T-helper 2 cell treated with Interferon-gamma antibody and Interleukin-4, amounts not matched to agents 100 ng/mL and 5 ng/mL, for 36 hours (primary cell): ENCODE measurements around the gene EEF2K. TPM values are rescaled to one million over a fixed set of nuclear protein-coding genes. Genes with fewer than 3 reads are reported as not detected.
"Not testable (repeated sequence)": the region's sequence is repeated elsewhere in the genome, so short reads cannot be mapped to it uniquely, and the experiment has no call there.

ENCODE experiments used
- intact Hi-C: fragments of 100-400 bp; cut with micrococcal nuclease; formaldehyde crosslinking; loops from one replicate; pipeline ENCODE4 v1.15.1; 2023
- total RNA-seq: library from RNA; stranded (reverse); gene quantifications from 2 replicates; pipeline ENCODE4 v1.2.3, GENCODE V29; 2022

The EEF2K gene
- total RNA-seq, result 30.7 and 31.2 TPM in 2 replicates

- intact Hi-C loops, result loop anchor here (1.0 to 5.0 kb wide), 4 partner anchors 11 to 91 kb away; partner anchors contain the start of gene POLR3E
Observed at GRCh38 chr16:22206013-22206841, at the start of gene EEF2K. Gene EEF2K (plus strand): TSS chr16:22206278. CDS start chr16:22225730, 19,452 bp downstream.

DNA sequence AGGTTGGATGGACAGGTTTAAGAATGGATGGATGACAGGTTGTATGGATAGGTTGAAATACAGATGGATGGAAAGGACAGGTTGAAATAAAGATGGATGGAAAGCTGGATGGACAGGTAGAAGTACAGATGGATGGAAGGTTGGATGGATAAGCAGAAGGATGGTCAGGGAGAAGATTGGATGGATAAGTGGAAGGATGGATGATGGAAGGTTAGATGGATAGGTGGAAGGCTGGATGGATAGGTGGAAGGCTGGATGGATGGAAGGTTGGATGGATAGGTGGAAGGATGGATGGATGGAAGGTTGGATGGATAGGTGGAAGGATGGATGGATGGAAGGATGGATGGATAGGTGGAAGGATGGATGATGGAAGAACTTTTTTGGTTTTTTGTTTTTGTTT lies 44.7 kb upstream of the EEF2K start:
- intact Hi-C loops, result no loop called here

GRCh38 chr16:22161999-22162655 lies 44.0 kb upstream of the EEF2K start, which contains the start of gene SDR42E2:
Gene SDR42E2 (plus strand): TSS chr16:22162506. CDS start chr16:22165583, 3,077 bp downstream.
- intact Hi-C loops, result no loop called here

- intact Hi-C loops, result no loop called here
Observed at GRCh38 chr16:22162656-22163009, 43.4 kb upstream of the EEF2K start.

DNA sequence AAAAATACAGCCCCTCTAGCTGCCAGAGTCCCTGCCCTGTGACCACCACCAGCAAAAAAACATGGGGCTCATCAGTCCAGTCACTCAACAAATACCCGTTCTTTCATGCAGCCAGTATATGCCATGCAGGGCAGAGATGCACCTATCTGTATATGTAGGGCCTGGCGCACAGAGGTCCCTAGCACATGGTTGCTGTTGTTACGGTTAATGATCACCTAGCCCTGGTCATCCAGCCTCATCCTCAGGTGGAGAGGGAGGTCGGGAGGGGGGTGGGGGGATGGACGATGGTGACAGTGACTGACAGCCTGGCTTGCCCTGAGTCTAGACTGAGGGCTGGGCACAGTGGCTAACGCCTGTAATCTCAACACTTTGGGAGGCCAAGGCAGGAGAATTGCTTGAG lies 42.3 kb upstream of the EEF2K start:
- intact Hi-C loops, result no loop called here

DNA sequence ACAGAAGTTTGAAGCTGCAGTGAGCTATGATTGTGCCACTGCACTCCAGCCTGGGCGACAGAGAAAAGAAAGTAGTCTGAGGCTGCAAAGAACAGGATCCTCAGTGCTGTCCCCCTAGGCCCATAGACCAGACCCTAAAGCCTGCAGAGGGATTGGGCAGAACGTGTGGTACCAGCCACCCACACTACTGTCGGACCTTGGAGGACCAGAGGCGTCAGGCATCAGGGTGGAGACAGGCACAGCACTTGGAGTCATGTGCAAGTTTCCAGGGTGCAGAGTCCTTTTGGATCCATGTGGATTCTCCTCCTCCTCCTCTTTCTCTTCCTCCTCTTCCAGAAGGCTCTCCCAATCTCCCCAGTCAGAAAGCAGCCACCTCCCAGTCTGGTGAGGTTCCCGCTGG lies 41.6 kb upstream of the EEF2K start:
- intact Hi-C loops, result no loop called here

GRCh38 chr16:22165508-22166285 lies 40.4 kb upstream of the EEF2K start:
- intact Hi-C loops, result no loop called here

GRCh38 chr16:22171953-22172352 lies 34.1 kb upstream of the EEF2K start:
- intact Hi-C loops, result no loop called here

GRCh38 chr16:22172642-22173041 lies 33.4 kb upstream of the EEF2K start:
- intact Hi-C loops, result not testable (repeated sequence)

- intact Hi-C loops, result no loop called here
Observed at GRCh38 chr16:22174642-22175041, 31.4 kb upstream of the EEF2K start.

DNA sequence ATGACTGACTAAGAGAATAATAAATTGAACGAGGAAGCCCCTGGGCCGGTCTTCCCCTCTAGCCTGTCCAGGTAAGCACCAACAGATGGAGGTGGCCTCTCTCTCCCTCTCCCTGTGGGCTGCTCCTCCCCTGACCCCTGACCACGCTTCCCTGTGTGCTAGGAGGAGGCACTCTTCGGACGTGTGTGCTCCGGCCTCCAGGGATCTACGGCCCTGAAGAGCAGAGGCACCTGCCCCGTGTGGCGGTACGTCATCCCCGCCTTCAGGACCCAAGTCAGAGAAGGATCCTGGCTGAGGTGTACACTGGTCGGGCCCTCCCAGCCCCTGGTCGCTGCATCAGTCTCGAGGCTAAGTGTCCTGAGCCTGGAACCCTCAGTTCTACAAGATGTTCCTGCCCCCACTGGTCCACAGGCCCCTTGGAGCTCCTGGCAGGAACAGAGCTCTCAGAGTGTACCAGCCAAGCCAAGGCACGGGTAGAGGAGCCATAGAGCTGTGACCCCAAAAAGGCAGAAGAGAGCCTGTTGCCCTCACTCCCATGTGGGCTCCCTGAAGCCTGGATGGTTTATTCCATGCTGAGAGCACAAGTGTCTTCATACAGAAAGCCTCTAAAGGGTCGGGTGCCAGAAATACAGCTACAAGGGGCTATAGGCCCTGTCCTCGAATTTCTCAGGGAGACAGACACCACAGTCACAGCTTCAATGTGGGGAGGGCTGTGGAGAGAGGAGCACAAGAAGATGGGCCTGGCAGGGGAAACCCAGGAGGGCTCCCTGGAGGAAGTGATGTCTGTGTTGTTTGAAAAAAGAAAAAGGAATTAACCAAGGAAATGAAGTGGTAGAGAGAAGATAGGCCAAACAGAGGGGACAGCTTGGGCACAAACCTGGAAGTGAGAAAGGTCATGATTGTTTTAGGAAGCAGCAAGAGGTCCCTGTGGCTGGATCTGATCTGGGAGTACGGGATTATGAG lies 27.8 kb upstream of the EEF2K start:
- intact Hi-C loops, result no loop called here

DNA sequence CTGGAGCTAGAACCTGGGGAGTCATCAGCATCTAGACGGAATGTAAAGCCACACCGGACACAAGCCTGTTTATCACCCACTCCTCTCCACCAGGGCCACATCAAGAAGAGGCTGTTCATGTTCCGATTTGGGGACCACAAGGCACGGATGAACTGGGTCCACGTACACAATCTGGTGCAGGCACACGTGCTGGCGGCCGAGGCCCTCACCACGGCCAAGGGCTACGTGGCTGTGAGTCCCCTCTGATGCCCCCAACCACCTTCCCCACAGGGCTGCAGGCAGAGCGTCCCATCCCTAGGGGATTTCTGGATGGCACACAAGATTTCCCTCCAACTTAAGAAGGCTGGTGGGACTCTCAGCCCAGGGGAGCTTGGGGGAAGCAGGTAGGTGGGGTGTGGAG lies 24.7 kb upstream of the EEF2K start:
- intact Hi-C loops, result no loop called here

GRCh38 chr16:22181843-22182242 lies 24.2 kb upstream of the EEF2K start:
- intact Hi-C loops, result no loop called here

GRCh38 chr16:22183335-22183734 lies 22.7 kb upstream of the EEF2K start:
- intact Hi-C loops, result no loop called here

GRCh38 chr16:22183901-22184614 lies 22.0 kb upstream of the EEF2K start:
- intact Hi-C loops, result no loop called here

DNA sequence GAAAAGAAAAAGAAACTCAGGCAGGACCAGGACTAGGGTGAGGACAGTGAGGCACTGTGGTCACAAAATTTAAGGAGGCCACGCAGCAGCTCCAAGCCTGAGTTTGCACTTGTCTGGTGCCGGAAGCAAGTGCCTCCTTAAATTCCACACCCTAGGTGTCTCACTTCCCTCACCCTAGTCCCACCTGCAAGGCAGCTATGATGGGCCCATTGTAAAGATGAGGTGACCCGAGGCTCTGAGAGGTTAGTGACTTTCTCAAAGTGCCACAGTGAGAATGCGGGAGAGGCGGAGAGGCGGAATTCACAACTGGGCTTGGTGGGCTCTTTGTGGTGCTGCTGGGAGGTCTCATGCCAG lies 21.5 kb upstream of the EEF2K start:
- intact Hi-C loops, result no loop called here

- intact Hi-C loops, result no loop called here
Observed at GRCh38 chr16:22186517-22186916, 19.6 kb upstream of the EEF2K start.

DNA sequence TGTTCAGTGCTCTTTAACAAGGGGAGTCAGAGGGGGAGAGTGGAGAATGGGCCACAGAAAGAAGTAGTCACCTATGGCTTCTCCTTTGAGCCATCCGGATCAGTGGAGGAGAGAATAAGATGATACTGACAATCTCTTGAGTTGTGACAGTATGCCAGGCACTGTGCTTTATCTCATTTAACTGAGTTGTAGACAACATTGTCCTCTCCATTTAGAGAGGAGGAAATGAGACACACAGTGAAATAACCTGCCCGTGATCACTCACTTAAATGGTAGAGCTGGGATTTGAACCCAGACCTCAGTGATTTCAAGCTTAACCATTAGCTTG lies 17.8 kb upstream of the EEF2K start:
- intact Hi-C loops, result loop anchor here (1.0 kb wide), 2 partner anchors 111 to 187 kb away; partner anchors contain the start of gene PDZD9

GRCh38 chr16:22188595-22189442 lies 17.3 kb upstream of the EEF2K start:
- intact Hi-C loops, result loop anchor here (1.0 kb wide), 2 partner anchors 112 to 188 kb away; partner anchors contain the start of gene PDZD9
